HS-5 (cell line): ENCODE results near the gene SMIM1.
"Not testable (repeated sequence)": the region's sequence is repeated elsewhere in the genome, so short reads cannot be mapped to it uniquely, and the experiment has no call there.

Source experiments
- DNase-seq: peaks from one replicate; pipeline ENCODE4 v3.0.0-alpha.2; 2012; ENCODE audit warnings: low read depth

SMIM1 gene

GRCh38 chr1:3736708-3737107 lies 35.8 kb upstream of the SMIM1 start:
- no peak for DNase-seq

GRCh38 chr1:3738943-3739342 lies 33.6 kb upstream of the SMIM1 start:
- DNase-seq: no peak

DNA sequence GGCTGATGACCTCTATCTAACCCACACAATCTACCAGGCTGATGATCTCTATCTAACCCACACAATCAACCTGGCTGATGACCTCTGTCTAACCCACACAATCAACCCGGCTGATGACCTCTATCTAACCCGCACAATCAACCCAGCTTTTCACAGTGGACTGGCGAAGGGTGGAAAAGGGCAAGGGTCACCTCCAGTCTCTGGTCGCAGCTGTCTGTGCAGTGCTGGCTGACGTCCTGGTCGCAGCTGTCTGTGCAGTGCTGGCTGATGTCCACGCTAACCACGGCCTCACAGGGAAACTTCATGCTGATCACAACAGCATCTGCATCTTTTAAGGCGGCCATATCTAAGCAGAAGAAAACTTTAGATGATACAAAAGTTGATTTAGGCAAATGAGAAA lies 32.5 kb upstream of the SMIM1 start:
- no peak for DNase-seq

DNA sequence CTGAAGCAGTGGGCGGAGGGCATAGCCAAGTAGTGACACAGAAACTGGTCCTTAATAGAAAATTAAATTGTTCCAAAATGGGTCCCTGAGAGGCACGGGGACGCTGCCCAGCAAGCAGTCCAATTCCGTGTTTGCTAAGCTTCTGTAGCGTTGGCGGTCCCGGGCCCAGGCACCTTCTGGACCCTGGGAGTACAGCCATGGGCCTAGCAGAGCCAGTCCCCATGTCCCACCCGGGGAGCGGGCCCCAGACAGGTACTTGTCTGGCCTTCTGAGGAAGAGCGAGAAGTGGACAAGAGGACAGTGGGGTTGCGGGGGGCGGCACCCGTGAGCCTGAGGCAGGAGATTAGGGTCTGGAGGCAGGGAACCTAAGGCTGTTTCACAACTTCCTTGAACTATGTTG lies 31.8 kb upstream of the SMIM1 start:
- DNase-seq: no peak

DNA sequence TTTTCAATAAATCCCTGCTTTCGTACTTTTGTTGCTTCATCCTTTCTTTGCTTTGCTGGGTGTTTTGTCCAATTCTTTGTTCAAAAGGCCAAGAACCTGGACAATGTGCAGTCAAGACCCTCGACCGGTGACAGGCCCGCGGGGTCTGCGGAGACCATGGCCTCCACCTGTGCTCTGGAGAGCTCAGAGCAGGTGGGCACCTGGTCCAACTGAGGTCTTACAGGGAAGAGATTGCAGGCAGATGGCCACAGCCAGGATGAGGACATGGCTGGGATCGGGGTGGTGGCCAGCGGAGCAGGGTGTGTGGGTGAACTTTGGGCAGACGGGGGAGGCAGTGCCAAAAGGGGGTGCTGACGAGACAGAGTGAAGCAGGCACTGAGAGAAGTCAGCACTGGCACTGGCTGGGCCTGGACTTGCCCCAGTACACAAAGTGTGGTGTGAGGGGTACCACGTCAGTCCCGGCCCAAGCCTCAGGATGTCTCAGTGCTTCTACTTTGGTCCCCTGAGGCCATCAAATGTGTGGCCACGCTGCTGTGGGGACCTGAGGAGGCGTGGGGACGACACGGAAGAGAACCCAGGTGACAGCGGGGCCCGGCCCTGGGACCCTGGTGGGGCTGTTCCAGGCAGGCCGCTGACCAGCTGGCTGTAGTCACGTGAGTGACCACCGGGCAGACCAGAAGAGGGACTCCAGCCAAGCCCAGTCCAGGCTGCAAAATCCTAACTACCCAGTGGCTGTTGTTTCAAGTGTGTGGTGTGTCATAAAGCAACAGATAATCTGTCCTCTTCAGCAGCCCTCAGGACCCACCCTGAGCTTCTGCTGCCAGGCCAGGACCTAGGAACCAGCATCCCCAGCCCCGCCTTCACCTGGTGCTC lies 30.7 kb upstream of the SMIM1 start:
- no peak for DNase-seq

GRCh38 chr1:3742439-3743298 lies 29.9 kb upstream of the SMIM1 start:
- no peak for DNase-seq

- DNase-seq: no peak
Measured at GRCh38 chr1:3743421-3743820, 29.1 kb upstream of the SMIM1 start.

DNA sequence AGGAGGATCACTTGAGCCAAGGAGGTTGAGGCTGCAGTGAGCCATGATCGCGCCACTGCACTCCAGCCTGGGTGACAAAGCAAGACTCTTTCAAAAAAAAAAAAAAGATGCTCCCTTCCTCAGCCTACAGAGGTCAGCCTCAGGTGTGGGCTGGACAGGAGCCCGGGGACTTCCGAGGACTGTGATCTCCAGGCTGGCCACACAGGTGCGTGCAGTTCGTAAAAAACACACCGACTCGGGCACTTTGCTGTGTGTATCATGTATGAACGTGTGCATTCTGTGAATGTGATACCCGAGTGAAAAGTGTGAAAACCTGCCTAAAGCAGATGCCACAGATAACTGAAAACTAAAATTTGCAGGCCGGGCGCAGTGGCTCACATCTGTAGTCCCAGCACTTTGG lies 28.7 kb upstream of the SMIM1 start:
- no peak for DNase-seq

GRCh38 chr1:3744646-3745045 lies 27.9 kb upstream of the SMIM1 start:
- no peak for DNase-seq

GRCh38 chr1:3745071-3745470 lies 27.5 kb upstream of the SMIM1 start:
- no peak for DNase-seq

DNA sequence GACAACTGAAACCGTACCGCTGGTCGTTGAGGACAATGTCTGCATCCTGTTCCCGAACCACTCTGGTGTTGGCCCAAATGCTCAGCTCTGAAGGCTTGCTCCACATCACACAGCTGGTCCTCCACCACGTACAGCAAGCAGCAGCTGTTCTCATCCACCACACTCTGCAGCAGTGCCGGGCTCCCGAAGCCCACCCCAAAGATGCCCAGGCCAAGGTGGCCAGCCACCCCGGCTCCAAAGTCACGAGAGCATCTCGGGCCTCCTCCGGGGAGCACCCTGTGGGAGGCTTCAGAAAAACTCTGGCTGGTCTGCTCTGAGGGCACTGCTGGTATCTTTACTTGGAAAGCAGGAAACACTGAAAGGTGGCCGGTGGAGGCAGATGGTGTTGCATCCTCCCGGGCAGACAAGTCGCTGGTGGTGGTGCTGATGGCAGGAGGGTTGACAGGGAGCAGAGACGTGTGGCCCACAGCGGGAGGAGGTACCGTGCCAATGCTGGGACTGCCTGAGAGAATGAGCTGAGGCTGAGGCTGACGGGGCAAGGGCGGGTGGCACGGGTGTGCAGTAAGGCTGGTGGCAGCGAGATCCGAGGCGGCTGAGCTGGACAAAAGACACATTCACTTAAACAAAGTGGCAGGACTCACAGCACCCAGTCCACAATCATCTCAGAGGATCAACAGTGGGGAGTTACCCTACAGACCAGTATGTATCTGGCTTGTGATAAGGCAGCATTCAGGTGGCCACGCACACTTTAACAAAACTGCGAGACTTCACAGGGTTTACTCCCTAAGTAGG lies 26.8 kb upstream of the SMIM1 start:
- no peak for DNase-seq

- no peak for DNase-seq
Measured at GRCh38 chr1:3746389-3746829, 26.1 kb upstream of the SMIM1 start.

DNA sequence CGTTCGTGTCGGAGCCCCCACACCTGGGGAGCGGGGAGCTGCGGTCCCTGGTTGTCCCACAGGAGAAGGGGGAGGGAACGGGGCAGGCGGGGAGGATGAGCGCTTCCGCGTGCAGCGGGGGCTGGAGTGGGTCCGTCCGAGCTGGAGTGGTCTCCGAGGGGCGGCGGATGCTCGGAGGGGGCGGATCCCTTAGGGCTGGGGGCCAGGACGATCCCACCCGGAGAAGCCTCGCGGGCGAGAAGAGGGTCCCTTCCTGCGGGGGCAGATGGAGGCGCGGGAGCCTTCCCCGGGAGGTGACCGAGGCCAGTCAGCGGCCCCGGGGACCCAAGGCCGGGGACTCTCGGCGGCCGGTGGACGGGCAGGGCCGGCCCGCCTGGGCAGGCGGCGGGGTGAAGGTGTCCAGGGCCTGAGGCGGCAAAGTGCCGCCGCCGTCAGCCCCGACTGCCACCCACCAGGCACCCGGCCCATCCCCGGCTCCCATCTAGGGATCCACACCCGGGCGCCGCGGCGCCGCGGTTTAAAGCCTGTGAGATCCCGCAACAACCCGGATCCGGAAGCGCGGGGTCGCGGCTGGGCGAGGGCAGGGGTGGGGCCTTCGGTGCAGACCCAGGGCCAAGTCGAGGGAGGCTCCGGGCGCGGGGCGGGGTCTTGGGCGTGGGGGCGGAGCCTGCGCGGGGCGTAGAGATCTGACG lies 25.6 kb upstream of the SMIM1 start:
- DNase-seq: no peak

- no peak for DNase-seq
Measured at GRCh38 chr1:3747522-3747848, 25.1 kb upstream of the SMIM1 start.

DNA sequence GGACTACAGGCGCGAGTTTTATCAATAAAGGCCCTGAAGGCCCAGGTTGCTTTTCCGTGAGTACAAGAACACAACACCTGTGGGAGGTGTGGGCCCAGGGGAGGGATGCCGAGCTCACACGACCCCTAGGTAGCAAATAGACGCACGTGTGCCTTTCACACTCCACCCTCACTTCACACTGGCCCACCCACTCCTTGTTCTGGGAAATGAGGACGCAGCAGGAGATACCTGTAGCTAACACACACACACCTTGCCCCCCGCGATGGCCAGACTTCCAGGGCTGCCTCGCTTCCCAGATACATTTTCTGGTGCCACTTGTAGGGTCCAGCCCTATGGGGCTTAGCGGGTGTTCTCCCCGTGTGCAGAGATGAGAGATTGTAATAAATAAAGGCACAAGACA lies 24.6 kb upstream of the SMIM1 start:
- DNase-seq: no peak

DNA sequence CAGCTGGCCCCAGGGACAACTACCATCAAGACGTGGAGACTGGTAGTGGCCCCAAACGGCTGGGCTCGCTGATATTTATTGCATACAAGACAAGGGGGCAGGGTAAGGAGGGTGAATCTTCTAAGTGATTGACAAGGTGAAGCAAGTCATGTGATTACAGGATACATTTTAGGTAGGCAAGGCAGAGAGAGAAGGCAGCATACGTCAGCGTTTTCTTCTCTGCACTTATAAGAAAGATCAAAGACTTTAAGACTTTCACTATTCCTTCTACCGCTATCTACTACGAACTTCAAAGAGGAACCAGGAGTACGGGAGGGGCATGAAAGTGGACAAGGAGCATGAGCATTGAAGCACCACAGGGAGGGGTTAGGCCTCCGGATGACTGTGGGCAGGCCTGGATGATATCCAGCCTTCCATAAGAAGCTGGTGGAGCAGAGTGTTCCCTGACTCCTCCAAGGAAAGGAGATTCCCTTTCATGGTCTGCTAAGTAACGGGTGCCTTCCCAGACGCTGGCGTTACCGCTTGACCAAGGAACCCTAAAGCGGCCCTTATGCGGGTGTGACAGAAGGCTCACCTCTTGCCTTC lies 24.1 kb upstream of the SMIM1 start:
- not testable (repeated sequence) for DNase-seq

DNA sequence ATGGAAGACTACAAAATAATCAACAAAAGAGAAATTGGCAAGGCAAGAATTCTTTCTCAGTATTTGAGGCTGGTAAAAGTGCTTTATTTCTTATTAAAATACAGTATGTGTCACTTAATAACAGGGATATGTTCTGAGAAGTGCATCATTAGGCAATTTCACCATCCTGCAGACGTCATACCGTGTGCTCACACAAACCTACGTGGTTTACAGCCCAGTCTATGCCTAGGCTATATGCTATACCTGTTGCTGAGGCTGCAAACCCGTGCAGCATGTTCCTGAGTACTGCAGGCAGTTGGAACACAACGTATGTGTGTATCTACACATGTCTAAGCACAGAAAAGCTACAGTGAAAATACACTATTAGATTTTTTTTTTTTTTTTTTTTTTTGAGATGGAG lies 23.0 kb upstream of the SMIM1 start:
- no peak for DNase-seq

- DNase-seq: no peak
Measured at GRCh38 chr1:3750741-3751140, 21.8 kb upstream of the SMIM1 start.

- no peak for DNase-seq
Measured at GRCh38 chr1:3752400-3752945, 20.1 kb upstream of the SMIM1 start, which contains the start of gene CCDC27. TSS of gene CCDC27 (plus strand) at chr1:3752450. CDS start at chr1:3752482, 32 bp downstream.

- DNase-seq: no peak
Measured at GRCh38 chr1:3753656-3754454, 18.7 kb upstream of the SMIM1 start.
